Ecto neural progenitor cell (in vitro differentiated cells): Measurements from ENCODE around the gene ADSL.

Experiments used
- DNase-seq: peaks from one replicate; pipeline ENCODE4 v3.0.0-alpha.2; 2018; ENCODE audit warnings: low spot score

ADSL gene

DNA sequence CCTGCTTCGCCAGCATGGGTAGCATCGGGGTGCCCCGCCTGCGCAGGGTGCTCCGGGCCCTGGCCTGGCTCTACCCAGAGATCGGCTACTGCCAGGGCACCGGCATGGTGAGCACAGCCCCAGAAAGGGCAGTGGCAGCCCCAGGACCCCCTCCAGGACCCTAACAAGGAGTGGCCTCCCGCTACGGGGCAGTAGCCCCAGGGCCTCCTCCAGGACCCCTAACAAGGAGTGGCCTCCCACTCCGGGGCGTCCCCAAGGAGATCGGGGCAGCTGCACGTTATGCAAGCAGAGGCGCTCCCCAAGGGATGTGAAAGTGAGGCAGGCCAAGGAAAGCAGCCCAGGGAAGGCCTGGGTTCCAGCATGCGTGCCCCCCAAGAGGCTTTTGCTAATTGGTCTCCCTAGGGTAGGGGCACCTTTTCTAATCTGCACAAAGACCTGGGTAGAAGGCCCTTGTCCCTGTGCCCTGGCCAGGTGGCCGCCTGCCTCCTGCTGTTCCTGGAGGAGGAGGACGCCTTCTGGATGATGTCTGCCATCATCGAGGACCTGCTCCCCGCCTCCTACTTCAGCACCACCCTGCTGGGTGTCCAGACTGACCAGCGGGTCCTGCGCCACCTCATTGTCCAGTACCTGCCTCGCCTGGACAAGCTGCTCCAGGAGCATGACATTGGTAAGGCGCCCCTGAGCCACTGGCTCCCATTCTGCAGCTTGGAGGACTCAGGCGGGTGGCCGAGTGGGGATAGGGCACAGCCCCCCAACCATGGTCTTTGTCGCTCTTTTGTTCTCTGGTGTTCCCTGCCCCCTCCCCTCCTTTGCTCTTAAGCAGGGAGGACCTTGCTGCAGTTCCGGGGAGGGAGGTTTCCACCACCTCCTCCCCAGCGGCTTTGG, 59.1 kb downstream of the ADSL start:
- no peak for DNase-seq

DNA sequence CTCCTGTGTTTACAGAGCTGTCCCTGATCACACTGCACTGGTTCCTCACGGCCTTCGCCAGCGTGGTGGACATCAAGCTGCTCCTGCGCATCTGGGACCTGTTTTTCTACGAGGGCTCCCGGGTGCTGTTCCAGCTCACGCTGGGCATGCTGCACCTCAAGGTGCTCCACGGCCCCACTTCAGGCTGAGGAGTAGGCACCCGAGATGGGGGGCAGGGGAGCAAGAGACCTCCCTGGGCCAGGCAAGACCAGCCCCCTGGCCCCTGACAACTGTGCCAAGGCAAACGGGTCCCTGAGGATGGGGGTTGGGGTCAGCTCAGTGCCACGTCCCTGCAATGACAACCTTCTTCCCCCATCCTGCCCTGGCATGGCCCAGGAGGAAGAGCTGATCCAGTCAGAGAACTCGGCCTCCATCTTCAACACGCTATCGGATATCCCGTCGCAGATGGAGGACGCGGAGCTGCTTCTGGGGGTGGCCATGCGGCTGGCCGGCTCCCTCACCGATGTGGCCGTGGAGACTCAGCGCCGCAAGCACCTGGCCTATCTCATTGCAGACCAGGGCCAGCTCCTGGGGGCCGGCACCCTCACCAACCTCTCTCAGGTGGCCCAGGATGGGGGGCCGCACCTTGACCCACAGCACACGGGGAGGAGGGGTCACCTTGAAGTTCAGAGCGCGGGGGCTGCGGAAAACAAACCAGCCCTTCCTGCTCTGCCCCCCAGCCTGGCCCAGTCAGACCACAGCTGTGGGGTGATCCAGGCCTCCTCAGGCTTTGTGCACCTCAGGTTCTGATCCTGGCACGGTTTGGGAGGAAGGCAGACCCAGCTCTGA, 60.0 kb downstream of the ADSL start:
- DNase-seq: no peak

DNA sequence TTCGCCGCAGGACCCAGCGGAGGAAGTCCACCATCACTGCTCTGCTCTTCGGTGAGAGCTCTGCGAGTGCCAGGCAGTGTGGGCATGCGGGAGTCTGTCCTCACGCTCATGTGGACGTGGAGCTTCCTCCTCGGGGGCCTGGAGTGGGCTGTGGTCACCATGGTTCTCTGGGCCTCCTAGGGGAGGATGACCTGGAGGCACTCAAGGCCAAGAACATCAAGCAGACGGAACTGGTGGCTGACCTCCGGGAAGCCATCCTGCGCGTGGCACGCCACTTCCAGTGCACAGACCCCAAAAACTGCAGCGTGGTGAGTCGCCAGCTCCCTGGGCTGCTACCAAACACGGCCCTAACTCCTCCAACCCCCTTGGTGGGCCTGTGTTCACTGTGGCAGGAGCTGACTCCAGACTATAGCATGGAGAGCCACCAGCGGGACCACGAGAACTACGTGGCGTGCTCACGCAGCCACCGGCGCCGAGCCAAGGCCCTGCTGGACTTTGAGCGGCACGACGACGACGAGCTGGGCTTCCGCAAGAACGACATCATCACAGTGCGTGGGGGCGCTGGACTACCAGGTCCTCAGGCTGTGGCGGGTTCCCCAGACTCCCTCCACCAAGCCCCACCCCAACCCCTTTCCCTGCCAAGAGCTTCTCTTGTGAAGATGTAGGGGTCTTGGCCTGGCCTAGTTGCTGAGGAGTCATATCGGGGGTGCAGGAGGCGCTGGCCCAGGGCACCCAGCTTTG, 60.9 kb downstream of the ADSL start:
- DNase-seq: no peak

DNA sequence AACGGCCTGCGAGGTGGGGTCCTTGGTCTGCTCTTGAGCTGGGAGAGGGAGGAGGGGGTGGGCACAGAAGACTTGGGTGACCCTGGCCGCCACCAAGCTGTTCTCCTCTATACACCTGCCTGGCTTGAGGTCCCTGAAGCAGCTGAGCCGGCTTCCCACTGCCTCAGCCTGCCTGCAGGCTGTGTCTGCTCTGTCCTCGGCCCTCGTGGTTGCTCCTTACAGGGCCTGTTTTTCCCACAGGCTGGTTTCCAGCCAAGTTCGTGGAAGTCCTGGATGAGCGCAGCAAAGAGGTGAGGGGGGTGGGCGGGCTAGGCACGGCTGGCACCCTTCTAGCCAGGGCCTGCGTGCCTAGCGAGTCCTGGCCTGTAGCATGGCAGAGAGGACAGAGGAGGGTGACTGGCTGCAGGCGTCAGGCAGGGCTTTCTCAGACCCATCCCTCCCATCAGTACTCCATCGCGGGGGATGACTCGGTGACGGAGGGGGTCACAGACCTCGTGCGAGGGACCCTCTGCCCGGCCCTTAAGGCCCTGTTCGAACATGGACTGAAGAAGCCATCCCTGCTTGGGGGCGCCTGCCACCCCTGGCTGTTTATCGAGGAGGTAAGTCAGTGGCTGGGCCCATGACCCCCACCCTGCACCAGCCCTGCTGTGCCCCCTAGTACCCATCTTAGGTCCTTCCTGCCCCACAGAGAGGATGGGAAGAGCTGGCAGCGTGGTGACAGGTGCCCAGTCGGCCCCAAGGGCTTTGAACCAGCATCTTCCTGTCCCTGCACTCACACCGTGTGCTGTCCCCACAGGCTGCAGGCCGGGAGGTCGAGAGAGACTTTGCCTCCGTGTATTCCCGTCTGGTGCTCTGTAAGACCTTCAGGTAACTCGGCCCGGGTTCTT, 61.8 kb downstream of the ADSL start:
- DNase-seq: no peak

DNA sequence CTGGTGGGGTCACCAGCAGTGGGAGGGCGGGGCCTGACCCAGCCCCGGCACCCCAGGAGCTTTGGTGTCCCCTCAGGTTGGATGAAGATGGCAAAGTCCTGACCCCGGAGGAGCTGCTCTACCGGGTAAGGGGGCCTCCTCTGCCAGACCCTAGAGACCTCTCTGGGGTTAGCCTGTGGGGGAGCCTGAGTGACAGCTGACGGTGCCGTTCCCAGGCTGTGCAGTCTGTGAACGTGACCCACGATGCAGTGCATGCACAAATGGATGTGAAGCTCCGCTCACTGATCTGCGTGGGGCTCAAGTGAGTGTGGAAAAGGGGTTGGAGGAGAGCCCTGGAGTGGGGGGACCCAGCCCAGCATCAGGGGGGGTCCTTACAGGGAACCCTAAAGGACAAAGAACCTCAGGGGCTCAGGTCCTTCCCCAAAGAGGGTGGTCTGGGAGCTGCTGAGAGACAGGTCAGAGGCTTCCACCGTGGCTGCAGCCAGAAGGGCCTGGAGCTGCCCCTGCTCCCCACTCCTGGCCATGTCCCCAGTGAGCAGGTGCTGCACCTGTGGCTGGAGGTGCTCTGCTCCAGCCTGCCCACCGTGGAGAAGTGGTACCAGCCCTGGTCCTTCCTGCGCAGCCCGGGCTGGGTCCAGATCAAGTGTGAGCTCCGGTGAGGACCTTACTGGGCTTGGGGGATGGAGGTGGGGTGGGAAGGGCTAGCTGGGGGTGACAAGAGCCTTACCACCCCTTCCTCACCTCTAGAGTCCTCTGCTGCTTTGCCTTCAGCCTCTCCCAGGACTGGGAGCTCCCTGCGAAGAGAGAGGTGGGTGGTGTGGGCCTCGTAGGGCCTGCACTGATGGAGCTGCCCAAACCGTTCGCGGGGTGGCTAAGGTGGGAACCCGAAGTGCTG, 62.7 kb downstream of the ADSL start:
- no peak for DNase-seq

DNA sequence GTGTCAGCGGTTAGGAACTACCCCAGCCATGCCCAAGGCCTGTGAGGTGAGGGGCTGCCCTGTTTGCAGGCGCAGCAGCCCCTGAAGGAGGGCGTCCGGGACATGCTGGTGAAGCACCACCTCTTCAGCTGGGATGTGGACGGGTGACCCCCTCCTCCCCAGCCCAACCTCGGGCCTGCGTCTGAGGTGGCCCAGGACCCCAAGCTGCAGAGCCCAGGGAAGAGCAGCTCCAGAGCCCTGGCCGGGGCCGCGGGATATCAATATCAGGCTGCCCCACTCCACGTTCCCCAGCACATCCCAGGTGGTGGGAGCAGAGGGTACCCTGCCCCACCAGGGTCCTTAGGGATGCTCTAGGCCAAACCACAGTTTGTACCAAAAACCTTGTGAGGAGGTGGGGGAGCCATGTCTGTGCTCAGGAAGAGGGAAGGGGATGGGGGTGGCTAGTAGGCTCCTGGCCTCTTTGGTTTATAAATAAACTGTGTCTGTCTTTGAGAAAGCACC, 63.4 kb downstream of the ADSL start:
- DNase-seq: no peak

DNA sequence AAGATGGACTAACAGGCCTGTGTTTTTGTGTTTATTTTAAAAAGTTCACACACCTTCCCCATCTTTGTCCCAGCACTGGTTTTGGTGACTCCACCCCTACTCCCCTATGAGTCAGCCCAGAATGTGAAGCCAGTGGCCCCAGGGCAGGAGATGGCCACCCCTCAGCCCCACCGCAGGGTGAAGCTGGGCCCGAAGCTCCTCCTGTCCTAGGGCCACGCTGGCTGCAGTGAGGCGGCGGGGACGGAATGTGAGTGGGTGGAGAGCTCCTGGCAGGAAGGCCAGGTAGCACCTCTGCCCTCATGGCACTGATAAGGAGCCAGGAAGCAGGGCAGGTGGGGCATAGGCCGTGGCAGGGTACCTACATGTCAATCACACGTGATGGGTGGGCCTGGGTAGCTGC, 64.0 kb downstream of the ADSL start:
- no peak for DNase-seq

DNA sequence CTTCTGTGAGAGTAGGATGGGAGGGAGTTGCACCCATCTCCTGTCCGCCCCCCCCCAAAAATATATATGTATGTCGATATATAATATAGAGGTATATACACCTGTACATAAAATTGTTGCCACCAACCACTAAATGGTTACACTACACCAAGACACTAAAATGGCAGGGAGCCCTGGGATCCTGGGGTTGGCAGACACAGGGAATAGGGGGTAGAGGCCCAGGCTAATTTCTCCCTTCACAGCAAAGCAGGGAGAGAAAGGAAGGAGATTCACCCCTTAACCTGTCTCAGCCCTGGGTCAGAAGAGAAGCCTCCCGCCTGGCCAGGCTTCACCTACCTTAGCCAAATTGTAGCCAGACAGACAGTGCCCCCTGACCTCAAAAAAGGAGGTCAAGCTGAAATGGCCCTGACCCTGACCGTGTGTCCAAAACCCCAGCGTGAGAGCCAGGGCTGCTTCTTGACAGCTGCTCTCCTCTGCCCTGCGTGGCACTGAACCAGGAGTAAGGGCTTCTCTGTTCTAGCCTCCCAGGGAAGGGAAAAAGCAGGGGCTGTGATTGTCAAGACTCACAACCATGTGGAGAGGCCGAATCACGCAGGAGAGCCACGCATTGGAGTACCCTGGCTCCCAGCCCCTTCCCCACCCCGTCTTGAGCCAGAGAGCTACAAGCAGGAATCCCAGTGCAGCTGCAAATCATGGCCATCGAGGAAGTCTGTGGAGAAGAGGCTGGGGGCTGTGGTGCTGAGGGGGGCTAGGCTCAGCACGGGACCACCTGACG, 64.6 kb downstream of the ADSL start:
- no peak for DNase-seq

DNA sequence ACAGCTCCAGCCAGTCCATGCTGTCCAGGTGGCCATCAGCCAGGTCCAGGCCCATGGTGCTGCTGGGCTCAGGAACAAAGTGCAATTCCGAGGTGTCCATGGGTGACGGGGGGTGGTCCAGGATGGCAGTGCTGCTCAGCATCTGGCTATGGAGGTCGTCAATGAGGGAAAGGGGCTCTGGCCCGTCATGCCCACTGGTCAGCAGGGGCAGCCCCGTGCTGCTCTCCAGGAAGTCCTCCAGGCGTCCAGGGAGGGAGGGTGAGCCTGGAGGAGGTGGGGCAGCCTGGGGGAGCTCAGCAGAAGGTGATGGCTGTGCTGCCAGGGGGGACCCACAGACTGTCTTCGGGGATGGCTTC, 65.2 kb downstream of the ADSL start:
- no peak for DNase-seq

DNA sequence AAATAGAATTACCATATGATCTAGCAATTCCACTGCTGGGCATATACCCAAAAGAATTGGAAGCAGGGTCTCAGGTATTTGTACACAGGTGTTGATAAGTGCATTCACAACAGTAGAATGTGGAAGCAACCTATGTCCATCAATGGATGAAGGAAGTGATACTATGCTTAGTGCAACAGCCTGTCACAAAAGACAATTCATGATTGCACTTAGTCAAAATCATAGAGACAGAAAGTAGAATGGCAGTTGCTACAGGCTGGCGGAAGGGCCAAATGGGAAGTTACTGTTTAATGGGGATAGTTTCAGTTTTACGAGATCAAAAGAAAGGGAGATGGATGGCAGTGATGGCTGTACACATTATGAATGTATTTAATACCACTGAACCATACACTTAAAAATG, 66.1 kb downstream of the ADSL start:
- DNase-seq: no peak

DNA sequence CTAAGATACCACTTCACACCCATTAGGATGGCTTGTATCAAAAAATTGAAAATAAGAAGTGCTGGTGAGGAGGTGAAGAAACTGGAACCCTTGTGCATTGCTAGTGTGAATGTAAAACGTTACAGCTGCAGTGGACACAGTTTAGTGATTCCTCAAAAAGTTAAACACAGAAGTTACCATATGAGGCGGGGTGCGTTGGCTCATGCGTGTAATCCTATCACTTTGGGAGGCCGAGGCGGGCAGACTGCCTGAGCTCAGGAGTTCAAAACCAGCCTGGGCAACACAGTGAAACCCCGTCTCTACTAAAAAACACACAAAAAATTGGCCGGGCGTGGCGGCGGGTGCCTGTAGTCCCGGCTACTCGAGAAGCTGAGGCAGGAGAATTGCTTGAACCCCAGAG, 67.6 kb downstream of the ADSL start:
- no peak for DNase-seq

DNA sequence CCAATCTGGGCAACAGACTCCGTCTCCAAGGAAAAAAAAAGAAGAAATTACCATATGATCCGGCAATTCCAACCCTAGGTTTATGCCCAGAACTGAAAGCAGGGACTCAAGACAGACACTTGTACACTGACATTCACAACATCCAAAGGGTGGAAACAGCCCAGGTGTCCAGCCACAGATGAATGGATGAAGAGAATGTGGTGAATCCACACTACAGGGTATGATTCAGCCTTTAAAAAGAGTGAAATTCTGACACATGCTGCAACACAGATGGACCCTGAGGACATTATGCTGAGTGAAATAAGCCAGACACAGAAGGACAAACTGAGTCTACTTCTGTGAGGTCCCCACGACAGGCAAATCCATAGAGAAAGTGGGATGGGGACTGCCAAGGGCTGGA, 68.0 kb downstream of the ADSL start:
- no peak for DNase-seq

DNA sequence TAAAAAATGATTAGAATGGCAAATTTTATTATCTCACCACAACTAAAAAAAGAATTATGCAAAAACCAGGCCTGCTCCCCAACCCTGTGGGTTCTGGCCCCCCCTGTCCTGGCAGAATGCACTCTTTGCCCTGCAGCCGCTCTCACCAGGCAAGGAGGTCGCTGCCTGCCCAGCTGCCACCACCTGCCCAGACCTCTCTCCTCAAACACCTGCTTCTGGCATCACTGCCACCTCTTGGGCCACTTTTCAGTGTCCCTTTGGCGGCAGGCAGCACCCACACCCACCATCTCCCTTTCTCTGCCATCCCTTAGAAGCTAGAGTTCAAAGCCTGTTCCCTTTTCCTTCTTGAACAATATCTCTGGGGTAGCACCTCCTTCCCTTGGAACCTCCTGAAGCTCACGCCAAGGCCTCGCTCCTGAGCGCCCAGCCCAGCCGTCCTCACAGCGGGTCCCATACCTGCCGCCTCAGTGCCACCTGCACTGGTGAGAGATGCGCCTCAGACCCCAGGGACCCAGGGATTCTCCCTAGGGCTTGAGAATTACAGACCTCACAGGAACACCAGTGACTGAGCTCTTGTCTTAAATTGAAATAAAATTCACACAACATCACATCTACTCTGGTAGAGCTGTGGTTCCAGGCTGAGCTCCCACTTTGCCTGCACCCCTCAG, 68.7 kb downstream of the ADSL start:
- DNase-seq: no peak

DNA sequence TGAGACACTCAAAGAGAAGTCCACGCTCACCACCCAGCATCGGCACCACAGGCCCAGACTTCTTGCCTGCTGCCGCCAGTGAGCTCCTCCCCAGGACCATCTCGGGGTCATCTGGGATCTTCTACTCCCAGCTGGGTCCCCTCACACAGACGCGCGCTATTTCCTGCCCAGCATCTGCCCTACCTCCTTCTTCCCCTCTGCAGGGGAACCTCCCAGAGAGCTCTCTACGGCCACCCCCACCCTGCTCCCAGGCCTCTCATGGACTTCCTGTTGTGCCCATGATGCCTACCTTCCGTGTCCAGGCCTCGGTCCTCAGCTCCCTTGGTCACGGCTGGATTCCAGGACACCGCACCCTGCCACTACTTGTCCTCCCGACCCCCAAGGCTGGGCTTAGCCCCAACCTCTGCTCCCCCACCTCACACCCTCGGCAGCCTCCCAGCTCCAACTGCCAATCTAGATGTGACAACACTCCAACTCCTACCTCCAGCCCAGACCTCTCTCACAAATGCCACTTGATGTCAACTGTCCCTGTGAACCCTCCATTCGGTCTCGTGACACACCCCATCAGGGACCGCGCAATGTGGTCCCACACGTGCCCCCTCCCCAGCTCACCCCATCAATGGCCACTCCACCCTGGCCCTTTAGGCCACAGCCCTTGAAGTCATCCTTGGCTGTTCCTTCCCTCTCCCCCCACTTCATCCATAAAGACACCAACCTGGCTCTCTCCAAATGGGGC, 69.4 kb downstream of the ADSL start:
- DNase-seq: no peak

DNA sequence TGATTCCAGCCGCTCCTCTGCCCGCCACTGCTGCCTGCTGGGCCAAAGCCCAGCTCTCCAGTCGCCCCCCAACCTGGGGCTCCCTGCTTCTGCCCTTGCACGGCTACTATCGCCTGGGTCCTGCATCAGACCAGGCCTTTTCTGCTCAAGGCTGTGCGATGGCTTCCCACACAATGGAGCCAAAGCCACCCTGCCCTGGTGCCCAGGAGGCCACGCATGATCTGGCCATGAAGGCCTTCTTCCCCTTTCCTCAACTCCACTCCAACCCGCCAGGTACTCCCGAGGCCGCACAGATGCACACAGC, 69.9 kb downstream of the ADSL start:
- no peak for DNase-seq

DNA sequence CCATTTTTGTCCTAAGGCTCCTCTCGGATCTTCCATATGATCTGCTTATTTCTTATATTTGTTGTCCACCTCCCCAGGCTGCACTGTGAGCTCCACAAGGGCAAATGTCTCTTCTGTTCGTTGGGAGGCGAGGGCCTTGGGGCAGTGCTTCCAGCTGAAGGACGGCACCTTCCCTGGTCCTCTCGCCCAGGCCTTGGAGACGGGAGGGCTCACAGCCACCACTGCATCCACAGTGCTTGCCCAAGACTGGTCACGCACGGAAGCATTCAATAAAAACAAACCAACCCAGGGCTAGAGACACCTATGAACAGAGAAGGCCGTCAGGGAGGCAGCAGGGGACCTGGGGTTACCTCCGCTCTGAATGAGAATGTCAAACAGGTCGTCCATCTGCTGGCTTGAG, 70.3 kb downstream of the ADSL start:
- no peak for DNase-seq

DNA sequence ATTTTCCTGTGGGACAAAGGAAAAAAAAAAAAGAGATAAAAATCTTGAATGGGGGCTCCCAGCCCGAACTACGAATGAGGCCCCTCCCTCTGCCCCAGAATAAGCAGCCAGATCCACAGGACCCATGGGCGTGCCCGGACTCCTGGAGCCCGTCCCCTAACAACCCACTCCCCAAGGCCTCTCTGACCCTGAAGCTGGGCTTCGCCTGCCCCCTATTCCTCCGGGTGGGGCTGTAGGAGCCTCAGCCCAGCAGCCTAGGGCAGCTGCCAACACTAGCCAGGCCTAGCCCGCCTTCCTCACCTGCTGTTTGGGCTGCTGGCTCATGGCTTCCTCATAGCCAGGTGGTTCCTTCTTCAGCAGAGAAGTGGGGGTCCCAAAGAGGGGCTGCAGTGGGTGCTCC, 70.7 kb downstream of the ADSL start:
- no peak for DNase-seq

DNA sequence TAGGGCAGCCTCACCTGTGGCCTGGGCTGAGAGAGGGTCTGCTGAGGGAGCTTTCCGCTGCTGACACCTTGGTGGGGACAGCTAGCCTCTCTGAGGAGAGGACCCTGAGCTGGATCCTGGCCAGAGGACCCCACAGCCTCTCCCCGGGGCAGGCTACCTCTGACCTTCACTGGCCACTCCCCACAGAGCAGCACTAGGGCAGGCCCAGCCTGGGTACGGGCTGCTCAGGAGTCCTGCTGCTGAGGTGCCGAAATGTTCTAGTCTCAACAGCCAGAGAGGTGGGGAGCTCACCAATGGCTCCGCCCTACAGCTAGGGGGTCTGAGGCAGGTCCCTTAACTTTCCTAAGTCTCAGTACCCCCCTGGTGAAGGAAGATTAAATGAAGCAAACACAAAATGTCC, 71.6 kb downstream of the ADSL start:
- no peak for DNase-seq
